Muscle of arm (tissue), 14 donors: ENCODE results near the gene MOAP1. TPM values are rescaled to one million over a fixed set of nuclear protein-coding genes. Genes with fewer than 3 reads are reported as not detected.
"Not testable (repeated sequence)": the region's sequence is repeated elsewhere in the genome, so short reads cannot be mapped to it uniquely, and the experiment has no call there.

Experiments used
- DNase-seq: peaks from one replicate; pipeline ENCODE4 v3.0.0-alpha.2; 2013
- long read RNA-seq, 11 donors: transcript quantifications; one replicate each; lab custom pipeline, GENCODE V29; 2026
- polyA plus RNA-seq, 12 donors: library from polyadenylated mRNA; unstranded; fragments of 120-200 nt; gene quantifications; one replicate each; pipeline ENCODE4 v1.2.1, GENCODE V29; 2013; ENCODE audit not compliant: insufficient read length in 12 of 12

MOAP1 gene
- 10 to 100 TPM in 11 of 12 donors, not detected in 1; 17.5 to 33.1 (median 25.9) TPM for polyA plus RNA-seq
- long read RNA-seq, donor 1, transcript MOAP1-201 (3 exons, 2,441 nt), result major isoform, 18 of 19 reads
- long read RNA-seq, donor 1, partial matches to known transcripts, result 0 of 19 reads
- long read RNA-seq, donor 1, other reads (novel, unspliced or antisense), result 0 of 19 reads
- long read RNA-seq, donor 2, transcript MOAP1-201 (3 exons, 2,441 nt), result major isoform, 11 of 11 reads
- long read RNA-seq, donor 2, partial matches to known transcripts, result 0 of 11 reads
- long read RNA-seq, donor 2, other reads (novel, unspliced or antisense), result 0 of 11 reads
- long read RNA-seq, donor 3, transcript MOAP1-201 (3 exons, 2,441 nt), result major isoform, 5 of 5 reads
- long read RNA-seq, donor 3, partial matches to known transcripts, result 0 of 5 reads
- long read RNA-seq, donor 3, other reads (novel, unspliced or antisense), result 0 of 5 reads
- long read RNA-seq, donor 4, partial matches to known transcripts, result 0 of 4 reads
- long read RNA-seq, donor 4, other reads (novel, unspliced or antisense), result 0 of 4 reads
- long read RNA-seq, donor 5, transcript MOAP1-201 (3 exons, 2,441 nt), result major isoform, 15 of 16 reads
- long read RNA-seq, donor 5, partial matches to known transcripts, result 0 of 16 reads
- long read RNA-seq, donor 5, other reads (novel, unspliced or antisense), result 0 of 16 reads
- long read RNA-seq, donor 6, partial matches to known transcripts, result 0 of 4 reads
- long read RNA-seq, donor 6, other reads (novel, unspliced or antisense), result 0 of 4 reads
- long read RNA-seq, donor 7, transcript MOAP1-201 (3 exons, 2,441 nt), result major isoform, 10 of 10 reads
- long read RNA-seq, donor 7, partial matches to known transcripts, result 0 of 10 reads
- long read RNA-seq, donor 7, other reads (novel, unspliced or antisense), result 0 of 10 reads
- long read RNA-seq, donor 8, transcript MOAP1-201 (3 exons, 2,441 nt), result major isoform, 6 of 55 reads
- long read RNA-seq, donor 8, partial matches to known transcripts, result 38 of 55 reads
- long read RNA-seq, donor 8, other reads (novel, unspliced or antisense), result 11 of 55 reads
- long read RNA-seq, donor 9, transcript MOAP1-201 (3 exons, 2,441 nt), result major isoform, 5 of 5 reads
- long read RNA-seq, donor 9, partial matches to known transcripts, result 0 of 5 reads
- long read RNA-seq, donor 9, other reads (novel, unspliced or antisense), result 0 of 5 reads
- long read RNA-seq, donor 10, transcript MOAP1-201 (3 exons, 2,441 nt), result major isoform, 8 of 8 reads
- long read RNA-seq, donor 10, partial matches to known transcripts, result 0 of 8 reads
- long read RNA-seq, donor 10, other reads (novel, unspliced or antisense), result 0 of 8 reads
- long read RNA-seq, donor 11, transcript MOAP1-201 (3 exons, 2,441 nt), result major isoform, 11 of 11 reads
- long read RNA-seq, donor 11, partial matches to known transcripts, result 0 of 11 reads
- long read RNA-seq, donor 11, other reads (novel, unspliced or antisense), result 0 of 11 reads

- peak; percentile 80 for DNase-seq
These were observed at the start of gene MOAP1, which contains the start of gene LYSET for GRCh38 chr14:93184391-93185348. Gene MOAP1 (minus strand): TSS chr14:93184897. CDS start chr14:93184242, 655 bp downstream. Gene LYSET (plus strand): TSS chr14:93185317. CDS start chr14:93185406, 89 bp downstream.

GRCh38 chr14:93233078-93233477 is 48.4 kb upstream of the MOAP1 start:
- not testable (repeated sequence) for DNase-seq

GRCh38 chr14:93232159-93232558 is 47.5 kb upstream of the MOAP1 start:
- no peak for DNase-seq

- DNase-seq, result peak; percentile 10
These were observed 46.7 kb upstream of the MOAP1 start for GRCh38 chr14:93231129-93231979.

- DNase-seq, result no peak
These were observed 45.8 kb upstream of the MOAP1 start for GRCh38 chr14:93230539-93230938.

- DNase-seq, result no peak
These were observed 43.9 kb upstream of the MOAP1 start for GRCh38 chr14:93228550-93228949.

GRCh38 chr14:93223565-93223964 is 38.9 kb upstream of the MOAP1 start:
- no peak for DNase-seq

GRCh38 chr14:93220509-93220908 is 35.8 kb upstream of the MOAP1 start:
- DNase-seq, result no peak

GRCh38 chr14:93219103-93219726 is 34.5 kb upstream of the MOAP1 start:
- DNase-seq, result peak; percentile 29

- DNase-seq, result no peak
These were observed 29.9 kb upstream of the MOAP1 start for GRCh38 chr14:93214598-93214997.

GRCh38 chr14:93212432-93212831 is 27.7 kb upstream of the MOAP1 start:
- no peak for DNase-seq

- peak; percentile 62 for DNase-seq
These were observed 23.0 kb upstream of the MOAP1 start for GRCh38 chr14:93207468-93208308.

GRCh38 chr14:93206793-93207467 is 22.2 kb upstream of the MOAP1 start, which contains the start of the genes GON7 and UBR7:
Gene GON7 (minus strand): TSS chr14:93207065. CDS start chr14:93207037, 28 bp downstream.
Gene UBR7 (plus strand): TSS chr14:93207256. CDS start chr14:93207292, 36 bp downstream.
- peak; percentile 98 for DNase-seq

- no peak for DNase-seq
These were observed 16.5 kb upstream of the MOAP1 start for GRCh38 chr14:93201155-93201704.

- DNase-seq, result no peak
These were observed 15.9 kb upstream of the MOAP1 start for GRCh38 chr14:93200553-93200952.

- DNase-seq, result no peak
These were observed 14.3 kb upstream of the MOAP1 start for GRCh38 chr14:93199031-93199430.
